NCI-H345 (cell line): ENCODE results near the gene EHD1.

Source experiments
- DNase-seq: peaks from one replicate; lab custom pipeline; 2025; lab: John Stamatoyannopoulos, UW

EHD1 gene

DNA sequence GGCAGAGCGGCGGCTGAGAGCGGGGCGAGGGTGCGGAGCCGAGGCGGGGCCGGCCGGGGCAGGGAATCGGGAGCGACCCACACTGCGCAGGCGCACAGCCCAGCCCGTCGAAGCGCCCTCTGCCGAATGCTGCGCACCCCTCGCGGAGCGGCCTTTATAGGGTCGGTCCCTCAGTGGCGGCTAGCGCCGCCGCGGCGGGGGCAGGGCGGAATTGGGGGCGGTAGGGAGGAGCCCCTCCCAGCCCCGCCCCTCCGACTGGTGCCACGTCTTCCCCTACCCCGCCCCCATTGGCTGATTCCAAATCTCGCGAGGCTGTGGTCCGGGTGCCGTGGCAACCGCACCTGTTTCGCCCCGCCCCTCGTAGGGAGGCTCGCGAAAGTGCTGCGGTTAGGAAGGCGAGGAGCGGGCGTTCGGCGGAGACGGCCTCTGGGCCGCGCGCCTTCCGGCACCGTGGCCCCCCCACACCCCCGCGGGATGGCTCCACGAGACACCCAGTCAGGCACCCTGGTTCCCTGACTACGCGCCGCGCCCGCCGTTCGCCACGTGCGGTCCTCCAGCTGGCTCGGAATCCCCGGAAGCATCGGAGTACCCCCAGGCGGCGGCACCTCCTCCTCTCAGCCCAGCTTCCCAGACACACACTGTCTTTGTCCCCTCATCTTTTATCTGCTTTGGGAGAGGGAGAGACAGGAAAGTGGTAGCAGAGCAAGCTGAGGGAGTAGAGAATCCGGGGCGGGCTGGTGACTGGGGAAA is at the start of gene EHD1:
Gene EHD1, minus strand, starts transcription at position 128 of the 750 bp plus-strand sequence. CDS start 157 bp downstream, outside the sequence.
- DNase-seq: peak; percentile 99

- DNase-seq: no peak
Observed at GRCh38 chr11:64926689-64927088, 48.3 kb upstream of the EHD1 start.

- DNase-seq: no peak
Observed at GRCh38 chr11:64925536-64926436, 47.4 kb upstream of the EHD1 start.

DNA sequence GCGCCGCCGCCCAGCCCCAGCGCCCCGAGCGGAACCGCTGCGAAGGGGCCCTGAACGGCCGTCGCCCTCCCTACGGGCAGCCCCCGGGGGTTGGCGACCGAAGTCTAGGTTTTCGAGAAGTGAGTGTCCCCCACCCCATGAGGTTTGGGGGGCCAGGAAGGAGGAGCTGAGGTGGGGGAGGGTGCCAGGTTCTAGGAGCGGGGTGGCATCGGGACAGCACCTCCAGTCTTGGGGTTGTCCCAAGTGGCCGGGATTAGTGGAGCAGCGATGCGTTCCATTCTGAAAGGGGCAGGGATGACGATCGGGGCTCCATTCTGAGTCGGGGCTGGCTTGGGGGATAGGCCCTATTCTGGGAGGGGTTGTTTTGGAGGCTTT is 46.5 kb upstream of the EHD1 start:
- no peak for DNase-seq

DNA sequence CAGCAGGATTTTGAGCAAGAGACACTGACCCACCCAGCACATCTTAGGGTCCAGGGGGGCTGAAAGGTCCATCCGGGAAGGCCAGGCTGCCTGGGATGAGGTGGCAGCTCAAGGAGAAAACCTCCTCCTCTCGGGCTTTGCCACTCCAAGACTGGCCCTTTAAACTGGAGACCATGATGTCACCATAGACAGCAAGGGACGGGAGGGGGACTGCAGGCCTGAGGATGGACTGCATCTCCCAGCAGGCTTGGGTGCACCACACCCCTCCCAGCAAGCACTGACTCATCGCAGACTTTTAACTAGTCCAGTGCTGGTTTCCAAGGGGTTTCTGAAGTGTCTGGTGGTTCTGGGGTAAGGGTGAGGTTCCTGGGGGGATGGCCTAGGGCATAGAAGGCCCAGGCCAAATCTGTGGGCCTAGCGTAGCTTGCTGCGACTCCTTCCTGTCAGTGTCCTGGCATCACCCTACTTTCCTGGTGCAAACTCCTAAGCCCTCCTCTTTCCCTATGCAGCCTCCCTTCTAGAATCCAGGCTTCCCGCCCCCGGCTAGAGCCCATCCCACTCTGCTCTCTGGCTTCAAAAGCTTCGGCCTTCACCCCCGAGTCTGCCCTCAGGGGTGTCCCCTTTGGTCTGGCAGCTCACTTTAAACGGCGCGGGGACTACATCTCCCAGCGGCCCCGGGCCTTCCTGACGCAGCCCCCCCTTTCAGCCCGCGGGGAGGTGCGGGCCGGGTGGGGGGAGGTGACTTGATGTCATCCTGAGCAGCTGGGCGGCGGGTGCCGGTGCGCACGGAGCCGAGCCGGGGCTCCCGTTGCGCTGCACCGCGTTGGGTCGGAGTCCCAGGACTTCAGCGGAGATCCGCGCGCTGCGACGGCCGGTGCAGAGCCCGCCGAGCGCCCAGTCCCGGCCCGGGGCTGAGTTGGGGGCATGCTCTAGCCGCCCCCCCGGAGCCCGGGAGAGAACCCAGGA is 45.8 kb upstream of the EHD1 start, which contains the start of gene PPP2R5B:
Gene PPP2R5B, plus strand, starts transcription at position 746 of the 966 bp plus-strand sequence. CDS start 1,046 bp downstream, outside the sequence.
- DNase-seq: peak; percentile 89

- no peak for DNase-seq
Observed at GRCh38 chr11:64923151-64923661, 44.8 kb upstream of the EHD1 start.

DNA sequence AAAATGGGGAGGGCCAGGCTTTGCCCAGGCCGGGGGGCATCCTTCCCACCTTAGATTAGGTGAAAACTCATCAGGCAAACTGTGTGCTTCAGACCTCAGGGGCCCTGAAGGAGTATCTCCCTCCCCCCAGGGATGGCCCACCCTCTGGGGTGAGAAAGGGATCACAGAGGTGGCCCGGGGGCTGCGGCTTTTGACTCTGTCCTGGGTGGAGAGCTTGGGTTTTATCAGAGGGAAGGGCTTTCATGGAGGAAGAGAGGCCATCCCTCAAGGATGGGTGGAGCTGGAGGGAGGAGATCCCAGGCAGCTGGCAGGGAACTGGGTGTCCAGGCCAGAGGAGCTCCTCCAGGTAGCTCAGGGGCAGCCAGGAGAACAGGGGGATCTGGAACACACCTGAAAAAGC is 43.0 kb upstream of the EHD1 start:
- no peak for DNase-seq

DNA sequence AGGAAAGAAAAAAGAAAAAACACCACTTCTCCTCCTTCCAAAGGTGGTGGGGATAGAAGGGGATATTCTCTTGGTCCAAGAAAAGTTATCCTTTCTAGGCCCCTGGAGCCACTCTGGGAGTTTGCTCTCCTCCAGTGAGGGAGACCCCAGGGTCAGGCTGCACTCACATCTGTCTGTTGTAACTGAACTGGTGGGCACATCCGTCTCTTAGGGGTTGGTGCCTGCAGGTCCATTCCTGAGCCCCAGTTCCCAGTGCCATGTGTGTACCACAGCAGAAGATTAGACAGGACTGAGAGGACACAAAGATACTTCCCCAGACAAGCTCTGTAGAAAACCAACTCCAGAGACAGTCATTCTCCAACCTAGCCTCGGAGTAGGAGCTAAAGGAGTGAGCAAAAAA is 41.7 kb upstream of the EHD1 start:
- no peak for DNase-seq

DNA sequence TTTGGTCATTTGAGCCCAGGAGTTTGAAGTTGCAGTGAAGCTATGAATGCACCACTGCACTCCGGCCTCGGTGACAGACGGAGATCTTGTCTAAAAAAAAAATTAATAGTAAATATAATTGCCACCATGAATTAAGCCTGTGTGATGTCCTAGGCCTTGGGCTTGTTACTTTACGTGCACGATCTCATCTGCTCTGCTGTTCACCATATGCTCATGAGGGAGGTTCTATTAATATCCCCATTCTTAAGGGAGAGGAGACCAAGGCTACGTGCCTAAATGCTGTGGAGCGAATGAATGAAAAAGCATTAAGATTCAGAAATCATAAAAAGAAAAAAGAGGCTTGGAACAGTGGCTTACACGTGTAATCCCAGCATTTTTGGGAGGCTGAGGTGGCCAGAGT is 41.2 kb upstream of the EHD1 start:
- no peak for DNase-seq

DNA sequence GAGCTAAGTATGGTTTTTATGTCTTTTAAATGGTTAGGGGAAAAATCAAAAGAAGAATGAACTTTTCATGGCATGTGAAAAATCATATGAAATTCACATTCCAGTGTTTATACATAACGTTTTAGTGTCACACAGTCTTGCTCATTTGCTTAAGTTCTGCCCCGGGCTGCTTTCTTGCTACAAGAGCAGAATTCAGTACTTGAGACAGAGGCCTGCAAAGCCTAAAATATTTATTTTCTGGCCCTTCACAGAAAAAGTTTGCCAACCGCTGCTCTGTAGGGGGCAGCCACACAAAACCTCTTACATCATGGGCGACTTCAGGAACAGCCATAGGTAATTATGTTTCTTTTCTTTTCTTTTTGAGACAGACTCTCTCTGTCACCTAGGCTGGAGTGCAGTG is 39.6 kb upstream of the EHD1 start:
- no peak for DNase-seq

- no peak for DNase-seq
Observed at GRCh38 chr11:64917663-64917995, 39.2 kb upstream of the EHD1 start.

GRCh38 chr11:64916775-64917662 is 38.6 kb upstream of the EHD1 start, which contains the start of gene ATG2A:
TSS of gene ATG2A (minus strand) at chr11:64917209. CDS start at chr11:64917135, 74 bp downstream.
- DNase-seq: peak; percentile 100

- DNase-seq: peak; percentile 20
Observed at GRCh38 chr11:64916040-64916774, 37.8 kb upstream of the EHD1 start.

DNA sequence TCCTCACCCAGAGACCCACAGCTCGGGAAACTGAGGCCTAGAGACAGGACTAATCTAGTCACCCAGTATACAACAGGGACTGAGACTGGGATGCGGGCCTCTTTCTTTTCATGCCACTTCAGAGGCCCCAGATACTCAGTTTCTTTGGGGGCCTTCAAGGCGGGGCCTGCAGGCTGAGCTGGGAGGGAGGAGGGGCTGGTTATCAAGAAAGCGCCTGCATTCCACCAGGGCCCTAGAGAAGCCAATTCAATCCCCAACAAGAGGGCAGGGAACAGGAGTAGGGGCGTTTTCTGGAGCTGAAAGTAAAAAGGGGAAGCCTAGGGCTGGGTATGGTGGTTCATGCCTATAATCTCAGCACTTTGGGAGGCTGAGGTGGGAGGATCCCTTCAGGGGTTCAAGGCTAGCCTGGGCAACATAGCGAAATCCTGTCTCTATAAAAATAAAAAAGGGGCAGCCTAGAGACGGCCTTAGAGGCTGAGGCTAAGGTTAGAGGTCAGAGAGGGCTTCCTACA is 37.0 kb upstream of the EHD1 start:
- DNase-seq: no peak

GRCh38 chr11:64914123-64914522 is 35.7 kb upstream of the EHD1 start:
- DNase-seq: no peak

DNA sequence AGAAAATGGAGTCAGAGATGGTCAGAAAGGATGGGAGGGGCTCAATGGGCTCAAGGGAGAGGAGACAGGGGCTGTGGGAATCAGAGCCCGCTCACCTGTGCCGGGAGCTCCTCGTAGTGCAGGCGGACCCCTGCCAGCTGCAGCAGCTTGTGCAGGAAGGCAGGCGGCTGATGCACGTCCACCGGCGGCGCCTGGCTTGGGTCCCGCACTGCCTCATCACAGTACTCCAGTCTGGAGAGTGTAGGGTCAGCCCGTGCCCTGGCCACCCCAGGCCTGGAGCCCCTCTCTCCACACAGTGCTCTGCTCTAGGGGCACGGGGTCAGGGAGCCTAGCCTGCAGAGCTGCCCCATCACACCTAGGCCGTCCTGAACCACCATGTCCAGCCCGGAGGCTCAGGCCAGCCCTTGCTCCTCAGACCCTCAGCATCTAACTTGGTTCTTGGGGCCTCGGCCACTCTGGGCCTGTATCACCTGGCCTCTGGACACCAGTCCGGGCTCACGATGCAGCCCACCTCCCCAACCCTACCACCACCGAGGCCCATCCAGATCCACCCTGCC is 34.8 kb upstream of the EHD1 start:
- no peak for DNase-seq

GRCh38 chr11:64911689-64912088 is 33.3 kb upstream of the EHD1 start:
- no peak for DNase-seq

DNA sequence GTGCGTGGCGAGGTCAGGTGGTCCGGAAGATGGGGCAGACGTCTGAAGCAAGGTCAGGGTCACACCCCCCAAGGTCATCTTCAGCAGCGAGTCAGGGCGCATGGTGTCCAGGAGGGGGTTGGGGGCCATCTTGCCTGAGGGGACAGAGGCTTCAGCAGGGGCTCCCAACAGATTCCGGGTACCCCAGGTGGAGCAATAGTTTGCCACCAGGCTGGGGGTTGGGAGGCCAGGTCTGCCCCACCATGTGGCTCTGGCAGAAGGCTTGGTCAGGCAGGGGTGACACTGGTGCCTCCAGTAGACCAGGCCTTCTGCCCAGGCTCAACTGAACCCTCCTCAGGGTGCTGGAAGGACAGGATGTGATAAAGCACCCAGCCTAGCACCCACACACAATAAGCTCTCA is 32.7 kb upstream of the EHD1 start:
- DNase-seq: no peak

DNA sequence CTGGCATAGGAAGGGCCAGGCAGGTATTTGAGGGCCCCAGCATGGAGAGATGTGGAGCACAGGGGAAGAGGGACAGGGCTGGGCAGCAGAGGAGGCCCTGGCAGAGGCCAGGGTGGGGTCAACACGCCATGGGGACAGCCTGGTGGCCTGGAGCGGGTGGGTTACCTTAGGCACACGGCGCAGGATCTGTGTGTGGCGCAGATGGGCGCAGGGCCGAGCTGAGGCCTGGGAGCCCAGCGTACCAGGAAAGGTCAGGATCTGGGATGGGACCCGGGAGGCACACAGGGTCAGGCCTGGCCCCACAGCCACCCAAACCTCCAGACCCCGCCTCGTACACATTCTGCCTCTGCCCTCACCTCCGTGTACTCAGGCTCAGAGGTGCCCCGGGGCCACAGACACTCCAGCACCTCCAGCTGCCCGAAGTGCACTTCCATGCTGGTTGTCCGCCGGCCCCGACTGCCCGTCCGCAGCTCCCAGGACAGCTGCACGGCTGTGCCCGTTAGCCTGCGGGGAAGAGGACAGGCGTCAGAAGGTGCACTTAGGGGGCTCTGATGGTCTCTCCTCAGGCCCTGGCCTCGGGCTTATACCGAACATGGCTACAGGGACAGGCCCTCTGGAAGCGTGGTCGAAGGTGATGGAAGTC is 32.2 kb upstream of the EHD1 start:
- no peak for DNase-seq
